Type B pancreatic cell (in vitro differentiated cells): ENCODE results near the gene LRRC1. TPM values are rescaled to one million over a fixed set of nuclear protein-coding genes. Genes with fewer than 3 reads are reported as not detected.

Experiments
- DNase-seq: peaks from one replicate; pipeline ENCODE4 v3.0.0; 2021; ENCODE audit warnings: mixed read lengths; ENCODE audit not compliant: unreplicated experiment; ENCODE audit errors: extremely low spot score
- H3K27ac Mint-ChIP-seq: 2 replicates; pipeline ENCODE4 v1.8.0; 2021; ENCODE audit warnings: mild to moderate bottlenecking, mixed read lengths
- H3K27me3 Mint-ChIP-seq: 2 replicates; pipeline ENCODE4 v1.8.0; 2021; ENCODE audit warnings: mixed read lengths
- H3K36me3 Mint-ChIP-seq: 2 replicates; pipeline ENCODE4 v1.8.0; 2021; ENCODE audit warnings: mixed read lengths
- H3K4me1 Mint-ChIP-seq: one replicate; pipeline ENCODE4 v1.8.0; 2021; ENCODE audit warnings: mixed read lengths; ENCODE audit not compliant: unreplicated experiment
- H3K4me3 Mint-ChIP-seq: 2 replicates; pipeline ENCODE4 v1.8.0; 2021; ENCODE audit warnings: mild to moderate bottlenecking, mixed read lengths
- H3K9me3 Mint-ChIP-seq: 2 replicates; pipeline ENCODE4 v1.8.0; 2021; ENCODE audit warnings: mixed read lengths
- CTCF ChIP-seq: fragments of 200-600 bp; sonication (generic); conservative IDR thresholded peaks from 2 replicates; pipeline ENCODE4 v1.5.0; 2021; ENCODE audit warnings: antibody characterized with exemption, mild to moderate bottlenecking
- total RNA-seq: library from RNA; stranded (reverse); gene quantifications from 2 replicates; pipeline ENCODE4 v1.2.1, GENCODE V29; 2021; ENCODE audit warnings: low replicate concordance

Gene LRRC1
- total RNA-seq, 1 donor from 2014 or later, result 28.9 TPM

GRCh38 chr6:53920881-53921280 is 126.1 kb downstream of the LRRC1 start:
- TF ChIP-seq CTCF, result no peak
- Mint-ChIP-seq H3K27ac (no peak overlapping the region), H3K4me1 (peaks cover 10% of the 10 kb centered on the region), H3K27me3 (no peaks in the 10 kb centered on the region), H3K9me3 (no peaks in the 10 kb centered on the region), H3K4me3 (no peak overlapping the region), H3K36me3 (peaks cover 19% of the 10 kb centered on the region)
- DNase-seq, result no peak

DNA sequence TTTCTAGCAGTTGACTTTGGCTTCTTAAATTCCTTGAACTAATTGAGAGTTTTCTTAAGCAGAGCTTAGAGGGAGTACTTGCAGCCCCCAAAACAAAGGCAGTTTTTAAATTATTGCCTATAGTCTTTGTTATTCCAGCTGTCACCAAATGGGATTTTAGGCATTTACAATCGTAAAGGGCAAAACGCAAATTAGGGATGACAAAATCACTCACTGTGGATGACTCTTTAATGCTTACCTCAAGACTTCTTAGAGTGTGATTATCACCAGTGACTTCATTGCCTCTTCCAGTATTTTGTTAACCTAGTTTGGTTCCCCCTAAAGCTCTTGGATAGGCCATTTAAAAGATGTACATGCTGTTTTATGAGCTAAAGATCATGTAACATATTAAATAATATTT is 126.8 kb downstream of the LRRC1 start:
- Mint-ChIP-seq H3K27me3 (no peaks in the 10 kb centered on the region), H3K4me3 (no peak overlapping the region), H3K4me1 (peaks cover 10% of the 10 kb centered on the region), H3K36me3 (peaks cover 19% of the 10 kb centered on the region), H3K27ac (no peak overlapping the region), H3K9me3 (no peaks in the 10 kb centered on the region)
- no peak for DNase-seq
- TF ChIP-seq CTCF, result no peak

GRCh38 chr6:53922539-53922981 is 127.8 kb downstream of the LRRC1 start:
- peak overlapping the region; percentile 45 for H3K4me3 Mint-ChIP-seq
- H3K36me3 Mint-ChIP-seq, result peaks cover 22% of the 10 kb centered on the region
- TF ChIP-seq CTCF, result no peak
- peaks cover 3% of the 10 kb centered on the region for H3K27me3 Mint-ChIP-seq
- peak overlapping the region; percentile 86 for H3K27ac Mint-ChIP-seq
- peaks cover 17% of the 10 kb centered on the region for H3K4me1 Mint-ChIP-seq
- peaks cover 6% of the 10 kb centered on the region for H3K9me3 Mint-ChIP-seq
- no peak for DNase-seq

GRCh38 chr6:53924277-53924676 is 129.5 kb downstream of the LRRC1 start:
- Mint-ChIP-seq H3K27ac (peak overlapping the region; percentile 97), H3K4me1 (peaks cover 25% of the 10 kb centered on the region), H3K9me3 (peaks cover 6% of the 10 kb centered on the region), H3K4me3 (peak overlapping the region; percentile 18), H3K36me3 (peaks cover 22% of the 10 kb centered on the region), H3K27me3 (peaks cover 3% of the 10 kb centered on the region)
- TF ChIP-seq CTCF, result no peak
- no peak for DNase-seq

GRCh38 chr6:53924821-53925422 is 130.1 kb downstream of the LRRC1 start:
- no peak for DNase-seq
- Mint-ChIP-seq H3K4me1 (peaks cover 25% of the 10 kb centered on the region), H3K9me3 (peaks cover 6% of the 10 kb centered on the region), H3K36me3 (peaks cover 18% of the 10 kb centered on the region), H3K27ac (peak overlapping the region; percentile 97), H3K4me3 (peak overlapping the region; percentile 31), H3K27me3 (peaks cover 3% of the 10 kb centered on the region)
- no peak for TF ChIP-seq CTCF

DNA sequence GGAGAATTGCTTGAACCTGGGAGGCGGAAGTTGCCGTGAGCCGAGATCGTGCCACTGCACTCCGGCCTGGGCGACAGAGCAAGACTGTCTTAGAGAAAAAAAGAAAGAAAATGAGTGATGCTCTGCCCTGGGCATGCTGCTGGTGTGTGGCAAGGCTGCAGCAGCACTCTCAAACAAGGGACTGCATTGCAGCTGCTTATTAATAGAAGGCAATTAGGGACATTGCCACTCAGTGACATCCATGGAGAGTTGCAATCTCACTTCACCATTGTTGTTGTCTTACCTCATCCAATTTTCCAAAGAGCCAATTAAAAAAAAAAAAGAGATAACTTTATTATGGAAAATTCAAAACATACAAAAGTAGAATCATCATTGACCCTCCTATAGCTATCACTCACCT is 131.1 kb downstream of the LRRC1 start:
- peak overlapping the region; percentile 97 for H3K27ac Mint-ChIP-seq
- peaks cover 13% of the 10 kb centered on the region for H3K36me3 Mint-ChIP-seq
- peaks cover 3% of the 10 kb centered on the region for H3K27me3 Mint-ChIP-seq
- no peak for DNase-seq
- no peak for TF ChIP-seq CTCF
- H3K9me3 Mint-ChIP-seq, result peaks cover 6% of the 10 kb centered on the region
- H3K4me1 Mint-ChIP-seq, result peaks cover 25% of the 10 kb centered on the region
- H3K4me3 Mint-ChIP-seq, result no peak overlapping the region
